WTC11 (cell line): Measurements from ENCODE around the gene PKP4. TPM values are rescaled to one million over a fixed set of nuclear protein-coding genes. Genes with fewer than 3 reads are reported as not detected.

Experiments
- ATAC-seq: fragments of 200-7000 bp; cut with Tn5 transposase; 2 replicates; pipeline ENCODE4 v1.10.0; 2021; ENCODE audit warnings: mild to moderate bottlenecking, moderate library complexity
- CTCF ChIA-PET: fragments of 300-600 bp; sonication (Branson Sonifier 250); formaldehyde crosslinking; loops from one replicate; lab custom pipeline; 2021; ENCODE audit warnings: antibody characterized with exemption; lab: Charles Lee
- POLR2A ChIA-PET: fragments of 350-600 bp; sonication (Branson Sonifier 250); formaldehyde crosslinking; loops from one replicate; lab custom pipeline; 2021; ENCODE audit warnings: antibody characterized with exemption; lab: Charles Lee
- DNase-seq: peaks from one replicate; pipeline ENCODE4 v3.0.0; 2021; ENCODE audit warnings: low spot score
- H3K27ac Mint-ChIP-seq: 2 replicates; pipeline ENCODE4 v1.8.0; 2021; ENCODE audit warnings: mixed read lengths
- H3K27me3 Mint-ChIP-seq: 2 replicates; pipeline ENCODE4 v1.8.0; 2021; ENCODE audit warnings: low read depth, mild to moderate bottlenecking, moderate library complexity, mixed read lengths
- H3K36me3 Mint-ChIP-seq: 2 replicates; pipeline ENCODE4 v1.8.0; 2021; ENCODE audit warnings: mixed read lengths
- H3K4me1 Mint-ChIP-seq: 2 replicates; pipeline ENCODE4 v1.8.0; 2022; ENCODE audit warnings: mixed read lengths
- H3K4me3 Mint-ChIP-seq: 2 replicates; pipeline ENCODE4 v1.8.0; 2021; ENCODE audit warnings: mild to moderate bottlenecking, moderate library complexity, mixed read lengths
- H3K9me3 Mint-ChIP-seq: 2 replicates; pipeline ENCODE4 v1.8.0; 2021; ENCODE audit warnings: mixed read lengths
- ARID4B ChIP-seq: sonication (generic); formaldehyde crosslinking; IDR thresholded peaks from 2 replicates; pipeline ENCODE4 v1.8.0; 2023; ENCODE audit warnings: missing genetic modification reagents, mild to moderate bottlenecking, borderline replicate concordance
- ATF1 ChIP-seq: sonication (generic); formaldehyde crosslinking; IDR thresholded peaks from 2 replicates; pipeline ENCODE4 v1.8.1; 2023; ENCODE audit warnings: mild to moderate bottlenecking, moderate library complexity, missing genetic modification reagents
- E2F5 ChIP-seq: sonication (generic); formaldehyde crosslinking; IDR thresholded peaks from 2 replicates; pipeline ENCODE4 v1.8.1; 2022; ENCODE audit warnings: mild to moderate bottlenecking, moderate library complexity, missing genetic modification reagents
- ETV6 ChIP-seq: sonication (generic); formaldehyde crosslinking; IDR thresholded peaks from 2 replicates; pipeline ENCODE4 v1.8.1; 2022; ENCODE audit warnings: mild to moderate bottlenecking, missing genetic modification reagents
- GTF2I ChIP-seq: fragments of 250-450 bp; sonication (Bioruptor Pico); conservative IDR thresholded peaks from 2 replicates; pipeline ENCODE4 v1.4.0; 2021; ENCODE audit warnings: mild to moderate bottlenecking
- IRF2 ChIP-seq: sonication (generic); formaldehyde crosslinking; IDR thresholded peaks from 2 replicates; pipeline ENCODE4 v1.8.0; 2022; ENCODE audit warnings: low read depth, missing genetic modification reagents, borderline replicate concordance
- KAT7 ChIP-seq: sonication (generic); formaldehyde crosslinking; IDR thresholded peaks from 2 replicates; pipeline ENCODE4 v1.8.1; 2023; ENCODE audit warnings: missing genetic modification reagents, mild to moderate bottlenecking, borderline replicate concordance
- NR1H2 ChIP-seq: sonication (generic); formaldehyde crosslinking; IDR thresholded peaks from 2 replicates; pipeline ENCODE4 v1.9.0; 2021; ENCODE audit warnings: mild to moderate bottlenecking, moderate library complexity, missing genetic modification reagents
- PRDM15 ChIP-seq: sonication (generic); formaldehyde crosslinking; IDR thresholded peaks from 2 replicates; pipeline ENCODE4 v1.8.0; 2022; ENCODE audit warnings: missing genetic modification reagents
- USF1 ChIP-seq: sonication (generic); formaldehyde crosslinking; IDR thresholded peaks from 2 replicates; pipeline ENCODE4 v1.8.0; 2022; ENCODE audit warnings: mild to moderate bottlenecking, missing genetic modification reagents
- ZBTB21 ChIP-seq: sonication (generic); formaldehyde crosslinking; IDR thresholded peaks from 2 replicates; pipeline ENCODE4 v1.8.1; 2023; ENCODE audit warnings: mild to moderate bottlenecking, missing genetic modification reagents, borderline replicate concordance
- ZNF396 ChIP-seq: fragments of 250-450 bp; sonication (Bioruptor Pico); IDR thresholded peaks from 2 replicates; pipeline ENCODE4 v1.8.0; 2021; ENCODE audit warnings: mild to moderate bottlenecking, moderate library complexity, borderline replicate concordance
- total RNA-seq: library from RNA; stranded (reverse); gene quantifications from 3 replicates; pipeline ENCODE4 v1.2.3, GENCODE V29; 2021
- TF ChIP-seq, protein P1 (sequence below): sonication (generic); formaldehyde crosslinking; conservative IDR thresholded peaks from 2 replicates; pipeline ENCODE4 v1.8.1; 2022; ENCODE audit warnings: mild to moderate bottlenecking, missing genetic modification reagents
- TF ChIP-seq, protein P2 (sequence below): sonication (generic); formaldehyde crosslinking; IDR thresholded peaks from 2 replicates; pipeline ENCODE4 v1.8.1; 2022; ENCODE audit warnings: low read depth, missing genetic modification reagents, borderline replicate concordance
- TF ChIP-seq, protein P3 (sequence below): sonication (generic); formaldehyde crosslinking; IDR thresholded peaks from 2 replicates; pipeline ENCODE4 v1.8.1; 2023; ENCODE audit warnings: mild to moderate bottlenecking, missing genetic modification reagents, moderate library complexity

PKP4 gene
- total RNA-seq, 1 experiment from 2014 or later, result 78.9 TPM

GRCh38 chr2:158410132-158410531 lies 46.6 kb upstream of the PKP4 start (continued):
- TF ChIP-seq ZBTB21 (CRISPR knock-in tag) (no peak), ETV6 (CRISPR knock-in tag) (no peak), ATF1 (CRISPR knock-in tag) (no peak), USF1 (CRISPR knock-in tag) (no peak), GTF2I (CRISPR knock-in tag) (no peak), ZNF396 (no peak), NR1H2 (CRISPR knock-in tag) (no peak), E2F5 (CRISPR knock-in tag) (no peak), ARID4B (CRISPR knock-in tag) (no peak)
- TF ChIP-seq, protein P1, sequence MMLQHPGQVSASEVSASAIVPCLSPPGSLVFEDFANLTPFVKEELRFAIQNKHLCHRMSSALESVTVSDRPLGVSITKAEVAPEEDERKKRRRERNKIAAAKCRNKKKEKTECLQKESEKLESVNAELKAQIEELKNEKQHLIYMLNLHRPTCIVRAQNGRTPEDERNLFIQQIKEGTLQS (CRISPR knock-in tag), result no peak
- TF ChIP-seq, protein P2, sequence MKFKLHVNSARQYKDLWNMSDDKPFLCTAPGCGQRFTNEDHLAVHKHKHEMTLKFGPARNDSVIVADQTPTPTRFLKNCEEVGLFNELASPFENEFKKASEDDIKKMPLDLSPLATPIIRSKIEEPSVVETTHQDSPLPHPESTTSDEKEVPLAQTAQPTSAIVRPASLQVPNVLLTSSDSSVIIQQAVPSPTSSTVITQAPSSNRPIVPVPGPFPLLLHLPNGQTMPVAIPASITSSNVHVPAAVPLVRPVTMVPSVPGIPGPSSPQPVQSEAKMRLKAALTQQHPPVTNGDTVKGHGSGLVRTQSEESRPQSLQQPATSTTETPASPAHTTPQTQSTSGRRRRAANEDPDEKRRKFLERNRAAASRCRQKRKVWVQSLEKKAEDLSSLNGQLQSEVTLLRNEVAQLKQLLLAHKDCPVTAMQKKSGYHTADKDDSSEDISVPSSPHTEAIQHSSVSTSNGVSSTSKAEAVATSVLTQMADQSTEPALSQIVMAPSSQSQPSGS (CRISPR knock-in tag), result no peak

DNA sequence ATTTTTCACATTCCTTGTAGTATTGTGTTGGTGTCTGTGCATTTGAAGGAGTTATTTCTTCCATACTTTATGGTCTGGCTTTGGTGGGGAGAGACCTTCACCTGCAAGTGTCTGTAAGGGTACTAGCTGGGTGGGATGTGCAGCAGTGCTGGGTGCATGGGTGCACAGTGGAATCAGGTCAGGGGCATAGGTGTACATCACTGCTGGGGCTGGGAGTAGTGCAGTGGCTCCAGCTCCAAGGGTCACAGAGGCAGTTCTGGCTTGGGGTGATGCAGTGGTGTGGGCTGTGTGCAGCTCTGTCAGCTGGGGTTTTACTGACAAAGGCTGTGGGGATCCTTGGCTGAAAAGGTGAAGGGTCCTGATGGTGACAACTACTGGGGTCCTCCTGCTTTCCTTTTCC lies 45.0 kb upstream of the PKP4 start:
- Mint-ChIP-seq H3K27ac (no peak overlapping the region), H3K4me1 (peaks cover 24% of the 10 kb centered on the region), H3K4me3 (no peak overlapping the region), H3K36me3 (peaks cover 29% of the 10 kb centered on the region), H3K27me3 (peaks cover 57% of the 10 kb centered on the region), H3K9me3 (peaks cover 41% of the 10 kb centered on the region)
- TF ChIP-seq KAT7 (CRISPR knock-in tag), result no peak
- no peak for TF ChIP-seq IRF2
- TF ChIP-seq, protein P3, sequence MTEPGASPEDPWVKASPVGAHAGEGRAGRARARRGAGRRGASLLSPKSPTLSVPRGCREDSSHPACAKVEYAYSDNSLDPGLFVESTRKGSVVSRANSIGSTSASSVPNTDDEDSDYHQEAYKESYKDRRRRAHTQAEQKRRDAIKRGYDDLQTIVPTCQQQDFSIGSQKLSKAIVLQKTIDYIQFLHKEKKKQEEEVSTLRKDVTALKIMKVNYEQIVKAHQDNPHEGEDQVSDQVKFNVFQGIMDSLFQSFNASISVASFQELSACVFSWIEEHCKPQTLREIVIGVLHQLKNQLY (CRISPR knock-in tag), result no peak
- TF ChIP-seq PRDM15 (CRISPR knock-in tag), result no peak
- CTCF ChIA-PET, result interaction anchor here (1.1 kb wide), 1 partner anchor 334 kb away, joined by 3 read pairs; no protein-coding TSS in a partner anchor
- POLR2A ChIA-PET, result no interaction called here
- ATAC-seq (peak; percentile 50), DNase-seq (no peak)
